Measurements from ENCODE around the gene LPAR1. TPM values are rescaled to one million over a fixed set of nuclear protein-coding genes. Genes with fewer than 3 reads are reported as not detected.

The LPAR1 gene
- total RNA-seq, 1 donor from 2014 or later: 11.5 TPM

DNA sequence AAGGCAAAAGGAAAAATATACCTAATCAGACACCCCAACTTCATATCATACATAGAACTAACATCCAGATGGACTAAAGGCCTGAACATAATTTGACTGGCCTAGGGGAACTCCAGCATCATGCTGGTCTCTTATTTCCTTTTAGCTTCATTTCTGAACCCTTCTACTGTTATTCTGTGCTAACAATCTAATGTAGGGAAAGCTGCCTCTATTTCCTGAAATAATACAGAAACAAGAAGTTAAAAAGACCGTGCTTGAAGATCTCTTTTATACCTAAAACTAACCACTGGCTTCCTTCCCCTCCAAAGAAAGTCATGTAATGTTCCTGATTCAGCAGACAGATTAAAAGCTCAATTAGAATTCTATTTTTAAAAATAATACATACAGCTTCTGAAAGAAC is 36.7 kb downstream of the LPAR1 start:
- TF ChIP-seq EZH2 (IDR thresholded peaks at IDR 0.05; ENCODE audit: insufficient read depth, low read length): no peak
- TF ChIP-seq, protein P1, sequence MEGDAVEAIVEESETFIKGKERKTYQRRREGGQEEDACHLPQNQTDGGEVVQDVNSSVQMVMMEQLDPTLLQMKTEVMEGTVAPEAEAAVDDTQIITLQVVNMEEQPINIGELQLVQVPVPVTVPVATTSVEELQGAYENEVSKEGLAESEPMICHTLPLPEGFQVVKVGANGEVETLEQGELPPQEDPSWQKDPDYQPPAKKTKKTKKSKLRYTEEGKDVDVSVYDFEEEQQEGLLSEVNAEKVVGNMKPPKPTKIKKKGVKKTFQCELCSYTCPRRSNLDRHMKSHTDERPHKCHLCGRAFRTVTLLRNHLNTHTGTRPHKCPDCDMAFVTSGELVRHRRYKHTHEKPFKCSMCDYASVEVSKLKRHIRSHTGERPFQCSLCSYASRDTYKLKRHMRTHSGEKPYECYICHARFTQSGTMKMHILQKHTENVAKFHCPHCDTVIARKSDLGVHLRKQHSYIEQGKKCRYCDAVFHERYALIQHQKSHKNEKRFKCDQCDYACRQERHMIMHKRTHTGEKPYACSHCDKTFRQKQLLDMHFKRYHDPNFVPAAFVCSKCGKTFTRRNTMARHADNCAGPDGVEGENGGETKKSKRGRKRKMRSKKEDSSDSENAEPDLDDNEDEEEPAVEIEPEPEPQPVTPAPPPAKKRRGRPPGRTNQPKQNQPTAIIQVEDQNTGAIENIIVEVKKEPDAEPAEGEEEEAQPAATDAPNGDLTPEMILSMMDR (IDR thresholded peaks at IDR 0.05; ENCODE audit: insufficient read depth, low read depth, low read length): no peak
- no peak for DNase-seq (ENCODE audit: low read depth)
- Histone ChIP-seq H2AFZ (ENCODE audit: low read depth, low read length) (no peak overlapping the region), H3K9ac (ENCODE audit: low read length) (no peak overlapping the region), H3K9me3 (ENCODE audit: insufficient read depth, low read depth, low read length) (no peaks in the 10 kb centered on the region), H3K36me3 (ENCODE audit: insufficient read depth, low read length) (no peaks in the 10 kb centered on the region), H4K20me1 (ENCODE audit: insufficient read depth, low read length) (peaks cover 12% of the 10 kb centered on the region), H3K27me3 (ENCODE audit: insufficient read depth, low read length) (no peaks in the 10 kb centered on the region), H3K4me1 (ENCODE audit: insufficient read depth, low read length) (no peaks in the 10 kb centered on the region), H3K27ac (ENCODE audit: low read depth, low read length) (no peak overlapping the region), H3K4me2 (ENCODE audit: low read length) (no peak overlapping the region), H3K79me2 (ENCODE audit: insufficient read depth, low read length) (peaks cover 21% of the 10 kb centered on the region), H3K4me3 (ENCODE audit: insufficient read depth, low read depth, low read length) (no peak overlapping the region)
- Mint-ChIP-seq H3K9me3 (ENCODE audit: unreplicated experiment) (peaks cover 6% of the 10 kb centered on the region), H3K36me3 (ENCODE audit: low read depth, unreplicated experiment) (no peaks in the 10 kb centered on the region), H3K27ac (ENCODE audit: unreplicated experiment) (no peak overlapping the region), H3K4me3 (ENCODE audit: unreplicated experiment) (no peak overlapping the region), H3K4me1 (ENCODE audit: low read depth, unreplicated experiment) (peaks cover 9% of the 10 kb centered on the region), H3K27me3 (ENCODE audit: low read depth, unreplicated experiment) (no peaks in the 10 kb centered on the region)
- no peak for FAIRE-seq

DNA sequence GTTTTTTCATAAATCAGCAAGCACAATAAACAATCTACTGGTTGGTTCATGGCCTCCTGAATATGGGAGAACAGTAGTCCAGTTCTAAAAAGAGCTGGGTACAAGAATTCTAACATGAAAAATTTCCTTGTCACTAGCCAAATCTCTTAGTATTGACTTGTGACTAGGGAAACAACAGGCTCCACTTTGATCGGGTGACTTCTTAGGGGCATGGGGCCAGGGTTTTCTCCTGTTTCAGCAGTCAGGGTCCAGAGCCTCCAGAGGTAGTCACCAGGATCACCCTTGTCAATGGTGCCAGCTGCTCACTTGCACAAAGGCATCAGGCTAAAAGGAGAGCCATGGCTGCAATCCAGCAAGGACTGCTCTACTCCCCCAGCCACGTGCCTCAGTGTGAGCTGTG is 38.1 kb downstream of the LPAR1 start:
- peaks cover 16% of the 10 kb centered on the region for H3K4me1 Mint-ChIP-seq (ENCODE audit: low read depth, unreplicated experiment)
- Histone ChIP-seq H2AFZ (ENCODE audit: low read depth, low read length) (no peak overlapping the region), H3K36me3 (ENCODE audit: insufficient read depth, low read length) (no peaks in the 10 kb centered on the region), H4K20me1 (ENCODE audit: insufficient read depth, low read length) (peaks cover 12% of the 10 kb centered on the region), H3K9me3 (ENCODE audit: insufficient read depth, low read depth, low read length) (no peaks in the 10 kb centered on the region), H3K79me2 (ENCODE audit: insufficient read depth, low read length) (peaks cover 21% of the 10 kb centered on the region), H3K27me3 (ENCODE audit: insufficient read depth, low read length) (no peaks in the 10 kb centered on the region), H3K4me1 (ENCODE audit: insufficient read depth, low read length) (no peaks in the 10 kb centered on the region), H3K4me3 (ENCODE audit: insufficient read depth, low read depth, low read length) (no peak overlapping the region), H3K9ac (ENCODE audit: low read length) (no peak overlapping the region), H3K27ac (ENCODE audit: low read depth, low read length) (no peak overlapping the region), H3K4me2 (ENCODE audit: low read length) (no peak overlapping the region)
- H3K27ac Mint-ChIP-seq (ENCODE audit: unreplicated experiment): no peak overlapping the region
- peaks cover 6% of the 10 kb centered on the region for H3K9me3 Mint-ChIP-seq (ENCODE audit: unreplicated experiment)
- no peak overlapping the region for H3K4me3 Mint-ChIP-seq (ENCODE audit: unreplicated experiment)
- DNase-seq (ENCODE audit: low read depth): no peak
- no peak for FAIRE-seq
- TF ChIP-seq EZH2 (IDR thresholded peaks at IDR 0.05; ENCODE audit: insufficient read depth, low read length): no peak
- TF ChIP-seq, protein P1 (IDR thresholded peaks at IDR 0.05; ENCODE audit: insufficient read depth, low read depth, low read length): no peak
- H3K36me3 Mint-ChIP-seq (ENCODE audit: low read depth, unreplicated experiment): no peaks in the 10 kb centered on the region
- no peaks in the 10 kb centered on the region for H3K27me3 Mint-ChIP-seq (ENCODE audit: low read depth, unreplicated experiment)

DNA sequence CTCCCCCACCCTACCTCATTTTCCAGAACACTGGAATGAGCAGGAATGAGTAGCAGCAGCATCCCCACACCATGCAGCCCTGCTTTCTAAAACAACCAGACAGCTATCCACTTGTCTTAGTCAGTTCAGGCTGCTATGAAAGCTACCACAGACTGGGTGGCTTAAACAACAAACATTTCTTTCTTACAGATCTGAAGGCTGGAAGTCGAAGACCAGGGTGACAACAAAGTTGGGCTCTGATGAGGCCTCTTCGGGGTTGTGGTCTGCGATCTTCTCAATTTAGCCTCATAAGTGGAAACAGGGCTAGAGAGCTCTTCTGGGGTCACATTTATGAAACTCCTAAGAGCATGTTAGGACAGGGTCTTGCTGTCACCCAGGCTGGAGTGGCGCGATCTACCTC is 38.9 kb downstream of the LPAR1 start:
- no peak overlapping the region for H2AFZ ChIP-seq (ENCODE audit: low read depth, low read length)
- Mint-ChIP-seq H3K36me3 (ENCODE audit: low read depth, unreplicated experiment) (no peaks in the 10 kb centered on the region), H3K9me3 (ENCODE audit: unreplicated experiment) (peaks cover 2% of the 10 kb centered on the region), H3K4me3 (ENCODE audit: unreplicated experiment) (no peak overlapping the region), H3K27me3 (ENCODE audit: low read depth, unreplicated experiment) (no peaks in the 10 kb centered on the region), H3K27ac (ENCODE audit: unreplicated experiment) (no peak overlapping the region), H3K4me1 (ENCODE audit: low read depth, unreplicated experiment) (peaks cover 23% of the 10 kb centered on the region)
- no peak for TF ChIP-seq EZH2 (IDR thresholded peaks at IDR 0.05; ENCODE audit: insufficient read depth, low read length)
- TF ChIP-seq, protein P1 (IDR thresholded peaks at IDR 0.05; ENCODE audit: insufficient read depth, low read depth, low read length): no peak
- H4K20me1 ChIP-seq (ENCODE audit: insufficient read depth, low read length): peaks cover 10% of the 10 kb centered on the region
- DNase-seq (ENCODE audit: low read depth): no peak
- no peak overlapping the region for H3K4me3 ChIP-seq (ENCODE audit: insufficient read depth, low read depth, low read length)
- no peaks in the 10 kb centered on the region for H3K36me3 ChIP-seq (ENCODE audit: insufficient read depth, low read length)
- H3K27me3 ChIP-seq (ENCODE audit: insufficient read depth, low read length): no peaks in the 10 kb centered on the region
- no peak overlapping the region for H3K4me2 ChIP-seq (ENCODE audit: low read length)
- no peaks in the 10 kb centered on the region for H3K4me1 ChIP-seq (ENCODE audit: insufficient read depth, low read length)
- FAIRE-seq: no peak
- H3K9ac ChIP-seq (ENCODE audit: low read length): no peak overlapping the region
- no peak overlapping the region for H3K27ac ChIP-seq (ENCODE audit: low read depth, low read length)
- H3K9me3 ChIP-seq (ENCODE audit: insufficient read depth, low read depth, low read length): no peaks in the 10 kb centered on the region
- peaks cover 16% of the 10 kb centered on the region for H3K79me2 ChIP-seq (ENCODE audit: insufficient read depth, low read length)

All from astrocyte (in vitro differentiated cells and primary cell).